ENCODE results near the gene SMC2. TPM values are rescaled to one million over a fixed set of nuclear protein-coding genes. Genes with fewer than 3 reads are reported as not detected.

Gene SMC2
- total RNA-seq, 1 donor, result 6.9 TPM

DNA sequence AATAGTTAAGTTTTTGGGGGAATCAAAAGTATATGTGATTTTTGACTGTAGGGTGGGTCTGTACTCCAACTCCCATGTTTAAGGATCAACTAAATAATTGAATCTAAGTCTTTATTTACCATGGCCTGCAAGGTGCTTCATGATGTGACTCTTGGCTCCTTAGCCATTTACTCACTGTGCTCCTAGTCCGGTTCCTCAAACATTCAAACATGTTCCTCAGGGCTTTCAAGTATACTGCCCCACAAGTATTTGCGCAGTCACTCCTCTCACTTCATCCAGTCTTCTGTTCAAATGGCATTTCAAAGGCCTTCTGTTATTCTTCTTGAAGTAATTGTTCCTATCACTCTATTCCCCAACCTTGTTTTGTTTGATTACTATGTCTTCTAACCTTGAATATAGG, 16.4 kb downstream of the SMC2 start:
- DNase-seq (ENCODE audit: insufficient read length, low spot score, missing footprints), result no peak
- TF ChIP-seq, protein P1, sequence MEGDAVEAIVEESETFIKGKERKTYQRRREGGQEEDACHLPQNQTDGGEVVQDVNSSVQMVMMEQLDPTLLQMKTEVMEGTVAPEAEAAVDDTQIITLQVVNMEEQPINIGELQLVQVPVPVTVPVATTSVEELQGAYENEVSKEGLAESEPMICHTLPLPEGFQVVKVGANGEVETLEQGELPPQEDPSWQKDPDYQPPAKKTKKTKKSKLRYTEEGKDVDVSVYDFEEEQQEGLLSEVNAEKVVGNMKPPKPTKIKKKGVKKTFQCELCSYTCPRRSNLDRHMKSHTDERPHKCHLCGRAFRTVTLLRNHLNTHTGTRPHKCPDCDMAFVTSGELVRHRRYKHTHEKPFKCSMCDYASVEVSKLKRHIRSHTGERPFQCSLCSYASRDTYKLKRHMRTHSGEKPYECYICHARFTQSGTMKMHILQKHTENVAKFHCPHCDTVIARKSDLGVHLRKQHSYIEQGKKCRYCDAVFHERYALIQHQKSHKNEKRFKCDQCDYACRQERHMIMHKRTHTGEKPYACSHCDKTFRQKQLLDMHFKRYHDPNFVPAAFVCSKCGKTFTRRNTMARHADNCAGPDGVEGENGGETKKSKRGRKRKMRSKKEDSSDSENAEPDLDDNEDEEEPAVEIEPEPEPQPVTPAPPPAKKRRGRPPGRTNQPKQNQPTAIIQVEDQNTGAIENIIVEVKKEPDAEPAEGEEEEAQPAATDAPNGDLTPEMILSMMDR (IDR thresholded peaks at IDR 0.05; ENCODE audit: extremely low read depth, low read depth, low read length), result no peak
- Histone ChIP-seq H3K36me3 (ENCODE audit: insufficient read depth, low read length) (peaks cover 8% of the 10 kb centered on the region), H3K9me3 (ENCODE audit: low read depth, low read length) (no peaks in the 10 kb centered on the region), H2AFZ (ENCODE audit: low read length) (no peak overlapping the region), H3K4me1 (ENCODE audit: insufficient read depth, low read length) (no peaks in the 10 kb centered on the region), H3K27me3 (ENCODE audit: insufficient read depth, low read length) (no peaks in the 10 kb centered on the region), H3K27ac (ENCODE audit: low read depth, low read length) (no peak overlapping the region), H4K20me1 (ENCODE audit: insufficient read depth, low read length) (no peaks in the 10 kb centered on the region), H3K4me2 (ENCODE audit: insufficient read depth, low read length) (no peak overlapping the region), H3K4me3 (ENCODE audit: insufficient read depth, low read length) (no peak overlapping the region), H3K79me2 (ENCODE audit: insufficient read depth, low read length) (no peaks in the 10 kb centered on the region)

DNA sequence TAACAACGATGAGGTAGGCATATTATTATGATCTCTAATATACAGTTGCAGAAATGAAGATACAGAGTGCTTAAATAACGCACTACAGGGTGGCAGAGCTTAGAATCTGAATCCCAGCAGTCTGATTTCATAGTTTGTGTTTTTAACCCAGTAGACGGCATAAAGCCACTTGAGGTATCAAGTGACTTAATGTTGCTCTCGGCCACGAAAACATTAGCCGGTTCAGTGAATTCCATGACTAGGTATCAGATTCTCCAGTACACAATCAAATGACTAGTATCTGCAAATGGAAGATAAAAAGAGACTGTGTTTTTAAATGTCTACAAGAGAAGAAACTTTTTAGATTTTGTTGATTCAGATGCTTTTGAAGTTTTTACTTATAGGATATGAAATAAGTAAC, 24.8 kb downstream of the SMC2 start:
- Histone ChIP-seq H2AFZ (ENCODE audit: low read length) (no peak overlapping the region), H4K20me1 (ENCODE audit: insufficient read depth, low read length) (no peaks in the 10 kb centered on the region), H3K4me2 (ENCODE audit: insufficient read depth, low read length) (no peak overlapping the region), H3K4me3 (ENCODE audit: insufficient read depth, low read length) (no peak overlapping the region), H3K27me3 (ENCODE audit: insufficient read depth, low read length) (no peaks in the 10 kb centered on the region), H3K4me1 (ENCODE audit: insufficient read depth, low read length) (no peaks in the 10 kb centered on the region), H3K9me3 (ENCODE audit: low read depth, low read length) (no peaks in the 10 kb centered on the region), H3K27ac (ENCODE audit: low read depth, low read length) (no peak overlapping the region), H3K36me3 (ENCODE audit: insufficient read depth, low read length) (peaks cover 13% of the 10 kb centered on the region), H3K79me2 (ENCODE audit: insufficient read depth, low read length) (no peaks in the 10 kb centered on the region)
- TF ChIP-seq, protein P1 (IDR thresholded peaks at IDR 0.05; ENCODE audit: extremely low read depth, low read depth, low read length), result no peak
- no peak for DNase-seq (ENCODE audit: insufficient read length, low spot score, missing footprints)

DNA sequence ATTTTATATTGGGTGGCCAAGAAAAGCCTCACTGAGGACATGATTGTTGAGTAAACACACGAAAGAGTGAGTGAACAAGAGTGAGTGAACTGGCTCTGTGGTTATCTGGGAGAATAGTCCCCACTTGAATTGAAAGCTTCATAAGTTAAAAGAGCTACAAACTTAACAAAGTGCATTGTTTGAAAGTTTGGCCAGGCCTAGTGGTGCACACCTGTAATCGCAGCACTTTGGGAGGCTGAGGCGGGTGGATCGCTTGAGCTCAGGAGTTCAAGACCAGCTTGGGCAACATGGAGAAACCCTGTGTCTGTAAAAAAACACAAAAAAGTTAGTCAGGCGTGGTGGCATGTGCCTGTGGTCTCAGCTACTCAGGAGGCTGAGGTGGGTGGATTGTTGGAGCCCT, 26.9 kb downstream of the SMC2 start:
- no peaks in the 10 kb centered on the region for H3K4me1 ChIP-seq (ENCODE audit: insufficient read depth, low read length)
- H2AFZ ChIP-seq (ENCODE audit: low read length), result no peak overlapping the region
- H3K4me2 ChIP-seq (ENCODE audit: insufficient read depth, low read length), result no peak overlapping the region
- TF ChIP-seq, protein P1 (IDR thresholded peaks at IDR 0.05; ENCODE audit: extremely low read depth, low read depth, low read length), result no peak
- DNase-seq (ENCODE audit: insufficient read length, low spot score, missing footprints), result no peak
- no peaks in the 10 kb centered on the region for H3K27me3 ChIP-seq (ENCODE audit: insufficient read depth, low read length)
- H3K4me3 ChIP-seq (ENCODE audit: insufficient read depth, low read length), result no peak overlapping the region
- H3K27ac ChIP-seq (ENCODE audit: low read depth, low read length), result no peak overlapping the region
- H3K36me3 ChIP-seq (ENCODE audit: insufficient read depth, low read length), result peaks cover 11% of the 10 kb centered on the region
- no peaks in the 10 kb centered on the region for H3K9me3 ChIP-seq (ENCODE audit: low read depth, low read length)
- no peaks in the 10 kb centered on the region for H3K79me2 ChIP-seq (ENCODE audit: insufficient read depth, low read length)
- no peaks in the 10 kb centered on the region for H4K20me1 ChIP-seq (ENCODE audit: insufficient read depth, low read length)

DNA sequence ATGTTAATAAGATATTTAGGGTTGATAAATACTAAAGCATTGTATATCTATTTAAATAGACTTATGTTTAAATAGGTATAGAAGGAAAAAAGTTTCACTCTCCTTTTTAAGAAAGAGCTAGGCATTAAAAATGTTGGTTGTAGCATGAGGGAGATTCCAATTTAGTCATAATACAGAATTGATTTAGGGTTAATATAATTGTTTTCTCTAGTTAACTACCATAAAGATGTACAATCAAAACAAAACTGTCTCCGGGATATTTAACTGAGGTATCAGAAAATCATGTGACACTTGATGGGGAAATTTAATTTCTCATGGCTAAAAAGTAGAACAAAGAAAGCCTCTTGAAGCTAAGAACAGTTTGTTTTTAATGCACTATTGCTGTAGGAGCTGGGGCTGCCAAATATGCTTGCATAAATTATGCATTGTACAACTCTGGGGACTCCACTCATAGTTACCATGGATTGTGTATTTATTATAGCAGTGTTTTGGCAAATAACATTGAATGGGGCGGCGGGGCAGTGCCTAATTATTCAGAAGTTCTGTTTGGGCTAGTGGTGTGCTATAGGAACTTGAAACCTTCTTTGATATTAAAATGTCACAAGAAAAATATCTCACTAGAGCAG, 44.2 kb downstream of the SMC2 start:
- peaks cover 9% of the 10 kb centered on the region for H3K36me3 ChIP-seq (ENCODE audit: insufficient read depth, low read length)
- no peak overlapping the region for H3K27ac ChIP-seq (ENCODE audit: low read depth, low read length)
- H3K27me3 ChIP-seq (ENCODE audit: insufficient read depth, low read length), result no peaks in the 10 kb centered on the region
- H4K20me1 ChIP-seq (ENCODE audit: insufficient read depth, low read length), result no peaks in the 10 kb centered on the region
- H3K9me3 ChIP-seq (ENCODE audit: low read depth, low read length), result no peaks in the 10 kb centered on the region
- TF ChIP-seq, protein P1 (IDR thresholded peaks at IDR 0.05; ENCODE audit: extremely low read depth, low read depth, low read length), result no peak
- H3K79me2 ChIP-seq (ENCODE audit: insufficient read depth, low read length), result no peaks in the 10 kb centered on the region
- no peak for DNase-seq (ENCODE audit: insufficient read length, low spot score, missing footprints)
- H3K4me3 ChIP-seq (ENCODE audit: insufficient read depth, low read length), result no peak overlapping the region
- H3K4me2 ChIP-seq (ENCODE audit: insufficient read depth, low read length), result no peak overlapping the region
- H3K4me1 ChIP-seq (ENCODE audit: insufficient read depth, low read length), result no peaks in the 10 kb centered on the region
- H2AFZ ChIP-seq (ENCODE audit: low read length), result no peak overlapping the region
